GM12872 (cell line): ENCODE data around the gene FBXL20.

Experiments used
- TF ChIP-seq, protein P1 (sequence below): IDR thresholded peaks from 3 replicates; pipeline ENCODE4 v1.5.1; 2011; ENCODE audit warnings: low read depth, mild to moderate bottlenecking, low read length, moderate library complexity; ENCODE audit not compliant: insufficient read depth

Gene FBXL20

DNA sequence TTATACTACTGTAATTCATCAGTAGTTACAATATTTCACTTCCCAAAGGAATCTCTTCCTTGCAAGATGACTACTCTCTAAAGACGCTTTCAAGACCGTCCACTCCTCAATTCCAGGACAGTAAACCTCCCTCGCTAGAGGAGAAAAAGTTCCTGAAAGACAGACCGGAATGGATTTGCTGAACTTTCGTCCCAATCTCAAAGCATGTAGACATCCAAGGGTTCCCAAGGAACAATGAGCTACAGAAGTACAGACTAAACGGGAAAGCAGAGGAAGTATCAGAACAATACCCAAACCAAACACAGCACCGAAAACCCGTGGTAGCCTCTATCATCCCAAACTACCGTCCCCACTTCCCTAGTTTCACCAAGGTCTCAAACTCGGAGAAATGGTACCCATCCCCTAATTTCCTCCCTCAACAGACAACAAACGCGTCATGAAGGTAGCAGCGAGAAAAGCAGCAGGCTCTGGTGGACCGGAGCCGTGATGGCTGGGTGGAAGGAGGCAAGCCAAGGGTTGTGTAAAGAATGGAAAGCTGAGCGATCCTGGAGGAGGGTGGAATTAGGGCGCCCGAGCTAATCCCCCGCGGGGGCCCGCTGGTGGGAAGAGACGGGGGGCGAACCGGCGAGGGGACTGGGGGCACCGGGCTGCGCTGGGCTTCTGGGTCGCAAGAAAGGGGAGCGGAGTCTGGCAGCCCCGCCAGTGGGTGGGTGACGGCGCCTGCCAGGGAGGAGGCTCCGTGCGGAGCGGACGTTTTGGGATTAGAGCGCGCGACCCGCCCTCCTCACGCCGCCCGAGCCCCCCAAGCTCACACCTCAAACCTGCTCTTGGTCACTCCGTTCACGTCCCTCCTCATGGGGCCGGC lies 647 bp downstream of the FBXL20 start:
- TF ChIP-seq, protein P1, sequence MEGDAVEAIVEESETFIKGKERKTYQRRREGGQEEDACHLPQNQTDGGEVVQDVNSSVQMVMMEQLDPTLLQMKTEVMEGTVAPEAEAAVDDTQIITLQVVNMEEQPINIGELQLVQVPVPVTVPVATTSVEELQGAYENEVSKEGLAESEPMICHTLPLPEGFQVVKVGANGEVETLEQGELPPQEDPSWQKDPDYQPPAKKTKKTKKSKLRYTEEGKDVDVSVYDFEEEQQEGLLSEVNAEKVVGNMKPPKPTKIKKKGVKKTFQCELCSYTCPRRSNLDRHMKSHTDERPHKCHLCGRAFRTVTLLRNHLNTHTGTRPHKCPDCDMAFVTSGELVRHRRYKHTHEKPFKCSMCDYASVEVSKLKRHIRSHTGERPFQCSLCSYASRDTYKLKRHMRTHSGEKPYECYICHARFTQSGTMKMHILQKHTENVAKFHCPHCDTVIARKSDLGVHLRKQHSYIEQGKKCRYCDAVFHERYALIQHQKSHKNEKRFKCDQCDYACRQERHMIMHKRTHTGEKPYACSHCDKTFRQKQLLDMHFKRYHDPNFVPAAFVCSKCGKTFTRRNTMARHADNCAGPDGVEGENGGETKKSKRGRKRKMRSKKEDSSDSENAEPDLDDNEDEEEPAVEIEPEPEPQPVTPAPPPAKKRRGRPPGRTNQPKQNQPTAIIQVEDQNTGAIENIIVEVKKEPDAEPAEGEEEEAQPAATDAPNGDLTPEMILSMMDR, result no peak

DNA sequence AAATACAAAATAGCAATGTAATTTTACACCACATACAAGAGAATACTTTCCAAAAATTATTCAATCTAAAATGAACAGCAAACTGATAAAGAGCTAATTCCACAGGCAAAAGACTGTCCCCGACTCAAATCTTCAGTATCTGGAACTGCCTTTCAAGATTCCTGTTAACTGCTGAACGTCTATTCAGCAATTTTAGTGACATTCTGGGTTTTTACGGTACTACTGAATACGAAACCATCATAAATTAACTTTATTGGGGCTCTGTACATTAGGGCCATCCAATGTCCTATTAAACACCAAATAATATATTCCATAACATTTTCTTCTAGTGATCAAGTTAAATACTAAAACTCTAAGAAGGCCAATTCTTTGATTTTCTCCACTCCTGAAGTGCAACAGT lies 1.6 kb downstream of the FBXL20 start:
- TF ChIP-seq, protein P1, result no peak

DNA sequence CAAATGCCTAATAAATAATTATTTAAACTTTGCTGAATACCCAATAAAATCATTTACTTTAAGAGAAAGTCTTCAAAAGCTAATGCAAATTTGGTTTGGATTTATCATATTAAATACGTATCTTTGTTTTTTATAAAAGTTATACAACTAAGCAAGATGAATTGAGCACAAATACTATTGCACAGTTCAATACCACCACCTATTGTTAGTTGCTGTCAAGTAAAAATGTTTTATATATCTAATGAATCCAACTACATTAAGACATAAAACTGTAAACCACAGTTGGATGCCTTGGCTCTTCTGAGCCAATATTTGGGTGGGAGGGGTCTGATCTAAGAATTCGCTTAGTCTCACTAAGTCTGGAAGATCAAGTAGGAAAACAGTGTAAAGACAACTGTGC lies 7.7 kb downstream of the FBXL20 start:
- TF ChIP-seq, protein P1, result no peak

DNA sequence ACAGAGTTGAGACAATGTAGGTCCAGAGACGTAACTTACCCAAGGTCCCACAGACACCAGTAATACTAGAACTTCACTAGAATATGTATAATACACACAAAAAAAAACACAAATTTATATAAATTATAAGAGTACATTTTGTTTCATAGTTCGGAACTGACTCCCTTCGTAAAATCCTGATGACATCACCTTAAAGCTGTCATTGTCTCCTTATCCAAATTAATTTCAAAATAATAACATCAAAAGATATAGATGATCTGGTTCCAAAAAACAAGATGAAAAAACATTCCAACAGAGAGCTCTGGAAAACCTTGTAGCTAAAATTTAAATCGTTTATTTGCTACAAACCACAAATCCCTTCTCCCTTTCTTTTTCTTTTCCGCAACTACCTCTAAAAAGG lies 10.0 kb downstream of the FBXL20 start:
- TF ChIP-seq, protein P1, result no peak

DNA sequence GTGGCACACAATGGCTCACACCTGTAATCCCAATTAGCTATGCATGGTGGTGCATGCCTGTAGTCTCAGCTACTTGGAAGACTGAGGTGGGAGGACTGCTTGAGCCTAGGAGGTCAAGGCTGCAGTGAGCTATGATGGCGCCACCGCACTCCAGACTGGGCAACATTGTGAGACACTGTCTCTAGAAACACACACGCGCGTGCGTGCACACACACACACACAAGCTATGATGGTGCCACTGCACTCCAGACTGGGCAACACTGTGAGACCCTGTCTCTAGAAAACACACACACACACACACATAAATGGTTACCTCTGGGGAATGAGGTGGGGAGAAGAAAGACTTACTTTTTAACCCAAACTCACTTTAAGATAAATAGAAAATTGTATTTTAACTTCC lies 16.4 kb downstream of the FBXL20 start:
- TF ChIP-seq, protein P1, result no peak

DNA sequence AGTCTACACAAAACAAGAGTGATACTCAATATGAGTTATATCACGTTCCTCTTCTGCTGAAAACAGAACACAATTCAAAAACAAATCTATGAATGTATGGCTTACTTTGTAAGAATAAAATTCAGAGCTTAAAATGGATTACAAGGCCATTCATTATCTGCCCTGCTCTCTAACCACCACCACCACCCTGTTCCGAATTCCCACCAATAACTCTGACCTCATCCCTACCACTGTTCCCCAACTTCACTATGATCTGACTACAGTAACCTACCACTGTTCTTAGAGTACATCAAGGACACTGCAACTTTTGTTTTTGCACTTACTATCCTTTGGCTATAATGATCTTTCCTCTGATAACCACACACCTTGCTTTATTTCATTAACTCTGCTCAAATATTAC lies 21.3 kb downstream of the FBXL20 start:
- TF ChIP-seq, protein P1, result no peak

DNA sequence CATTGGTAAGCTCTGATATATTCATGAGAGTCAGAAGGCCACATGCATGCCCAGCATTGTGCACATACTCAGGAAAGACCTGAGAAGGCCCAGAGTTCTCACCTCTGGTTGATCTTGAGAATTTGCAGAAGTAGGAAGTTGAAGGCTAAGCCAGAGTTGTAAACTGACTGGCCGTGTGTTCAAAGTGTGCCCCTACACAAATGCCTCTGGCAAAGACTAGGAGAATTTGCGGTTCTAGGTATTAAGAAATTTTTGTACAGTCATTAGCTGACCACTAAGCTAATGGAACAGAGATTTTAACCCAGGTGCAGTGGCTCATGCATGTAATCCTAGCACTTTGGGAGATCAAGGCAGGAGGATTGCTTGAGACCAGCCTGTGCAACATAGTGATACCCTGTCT lies 25.0 kb downstream of the FBXL20 start:
- TF ChIP-seq, protein P1, result no peak
